ENCODE results near the gene BABAM2.
A peak's percentile ranks its signal among the peaks of the same experiment; 100 is the strongest.
"Not testable (repeated sequence)": the region's sequence is repeated elsewhere in the genome, so short reads cannot be mapped to it uniquely, and the experiment has no call there.

The BABAM2 gene

GRCh38 chr2:27978761-27979160 is 88.2 kb downstream of the BABAM2 start:
- POLR2A ChIA-PET, result not testable (repeated sequence)

GRCh38 chr2:27980242-27980641 is 89.7 kb downstream of the BABAM2 start:
- ChIA-PET CTCF (no interaction called here), POLR2A (no interaction called here)
- Histone ChIP-seq H3K27ac (ENCODE audit: extremely low read depth, low read depth, low read length) (no peak overlapping the region), H3K4me1 (ENCODE audit: control insufficient read depth, insufficient read depth, low read length) (no peaks in the 10 kb centered on the region; the same call in 1 of the 2 replicates), H3K36me3 (ENCODE audit: control insufficient read depth in 2 of 2, insufficient read depth in 1 of 2, low read length in 2 of 2) (no peaks in the 10 kb centered on the region), H3K9me3 (ENCODE audit: control insufficient read depth, insufficient read depth, low read depth, low read length) (no peaks in the 10 kb centered on the region), H3K4me3 (ENCODE audit: low read depth, low read length) (no peak overlapping the region)
- TF ChIP-seq ZNF596 (tag by site-specific recombination; IDR thresholded peaks at IDR 0.05) (no peak), KLF10 (tag by site-specific recombination; IDR thresholded peaks at IDR 0.05) (no peak), ZNF837 (tag by site-specific recombination; IDR thresholded peaks at IDR 0.05) (no peak), ZNF184 (tag by site-specific recombination; IDR thresholded peaks at IDR 0.05) (no peak), AEBP2 (tag by site-specific recombination; IDR thresholded peaks at IDR 0.05; ENCODE audit: borderline replicate concordance) (no peak), ZNF138 (tag by site-specific recombination; IDR thresholded peaks at IDR 0.05; ENCODE audit: borderline replicate concordance) (no peak), ZNF76 (tag by site-specific recombination; IDR thresholded peaks at IDR 0.05; ENCODE audit: borderline replicate concordance, low read depth) (no peak), ZNF24 (tag by site-specific recombination; IDR thresholded peaks at IDR 0.05) (no peak), ZNF776 (tag by site-specific recombination; IDR thresholded peaks at IDR 0.05; ENCODE audit: borderline replicate concordance) (no peak), ATF2 (tag by site-specific recombination; IDR thresholded peaks at IDR 0.05; ENCODE audit: low read depth) (no peak), INSM2 (tag by site-specific recombination; IDR thresholded peaks at IDR 0.05) (no peak), ZNF133 (tag by site-specific recombination; IDR thresholded peaks at IDR 0.05) (no peak), MEIS1 (CRISPR knock-in tag; IDR thresholded peaks at IDR 0.05; ENCODE audit: borderline replicate concordance) (no peak)

More at GRCh38 chr2:27978761-27979160, 88.2 kb downstream of the BABAM2 start:
- not testable (repeated sequence) for H3K36me3 ChIP-seq (ENCODE audit: control insufficient read depth in 2 of 2, insufficient read depth in 1 of 2, low read length in 2 of 2); H3K9me3 ChIP-seq (ENCODE audit: control insufficient read depth, insufficient read depth, low read depth, low read length); H3K4me1 ChIP-seq (ENCODE audit: control insufficient read depth, insufficient read depth, low read length); H3K27ac ChIP-seq (ENCODE audit: extremely low read depth, low read depth, low read length); H3K4me3 ChIP-seq (ENCODE audit: low read depth, low read length)
- CTCF ChIA-PET, result interaction anchor here (0.6 kb wide), 1 partner anchor 676 kb away, joined by 3 read pairs; no protein-coding TSS in a partner anchor
- peak; percentile 90 for TF ChIP-seq ZNF146 (tag by site-specific recombination; IDR thresholded peaks at IDR 0.05)

GRCh38 chr2:27984153-27984552 is 93.6 kb downstream of the BABAM2 start:
- CTCF ChIA-PET, result no interaction called here
- Histone ChIP-seq H3K9me3 (ENCODE audit: control insufficient read depth, insufficient read depth, low read depth, low read length) (no peaks in the 10 kb centered on the region), H3K27ac (ENCODE audit: extremely low read depth, low read depth, low read length) (no peak overlapping the region), H3K4me3 (ENCODE audit: low read depth, low read length) (no peak overlapping the region), H3K36me3 (ENCODE audit: control insufficient read depth in 2 of 2, insufficient read depth in 1 of 2, low read length in 2 of 2) (no peaks in the 10 kb centered on the region), H3K4me1 (ENCODE audit: control insufficient read depth, insufficient read depth, low read length) (no peaks in the 10 kb centered on the region)
- POLR2A ChIA-PET, result no interaction called here
- TF ChIP-seq GLI4 (tag by site-specific recombination; IDR thresholded peaks at IDR 0.05) (no peak), ZBTB26 (tag by site-specific recombination; optimal IDR thresholded peaks at IDR 0.05) (no peak), SALL2 (tag by site-specific recombination; IDR thresholded peaks at IDR 0.05; ENCODE audit: borderline replicate concordance) (no peak), ZNF391 (tag by site-specific recombination; IDR thresholded peaks at IDR 0.05; ENCODE audit: borderline replicate concordance, low read depth) (no peak), ZNF645 (tag by site-specific recombination; IDR thresholded peaks at IDR 0.05) (no peak), ZFP41 (tag by site-specific recombination; IDR thresholded peaks at IDR 0.05; ENCODE audit: borderline replicate concordance) (no peak), PRDM10 (tag by site-specific recombination; IDR thresholded peaks at IDR 0.05) (no peak), ZNF571 (tag by site-specific recombination; IDR thresholded peaks at IDR 0.05) (no peak)
